IPS-20b (cell line): ENCODE data around the gene PSAPL1.

ENCODE experiments used
- H3K27ac ChIP-seq: one replicate; pipeline ENCODE4 v1.5.1; 2013; ENCODE audit warnings: low read length
- H3K27me3 ChIP-seq: 2 replicates; pipeline ENCODE4 v1.6.1; 2013; ENCODE audit warnings: mild to moderate bottlenecking, low read length, inconsistent platforms; ENCODE audit not compliant: insufficient read depth
- H3K36me3 ChIP-seq: 2 replicates; pipeline ENCODE4 v1.6.1; 2013; ENCODE audit warnings: low read depth, mild to moderate bottlenecking, inconsistent platforms, low read length, moderate library complexity; ENCODE audit not compliant: insufficient read depth
- H3K4me1 ChIP-seq: 2 replicates; pipeline ENCODE4 v1.6.1; 2013; ENCODE audit warnings: mild to moderate bottlenecking, control low read depth, inconsistent platforms, low read length, moderate library complexity; ENCODE audit not compliant: insufficient read depth
- H3K4me3 ChIP-seq: 2 replicates; pipeline ENCODE4 v1.5.1; 2013; ENCODE audit warnings: mild to moderate bottlenecking, low read length, inconsistent platforms
- H3K9ac ChIP-seq: 2 replicates; pipeline ENCODE4 v1.6.1; 2013; ENCODE audit warnings: low read depth, mild to moderate bottlenecking, inconsistent platforms, low read length, moderate library complexity
- H3K9me3 ChIP-seq: 2 replicates; pipeline ENCODE4 v1.6.1; 2013; ENCODE audit warnings: mild to moderate bottlenecking, low read depth, low read length, inconsistent platforms; ENCODE audit not compliant: insufficient read depth

PSAPL1 gene

GRCh38 chr4:7429069-7429416 lies 5.7 kb downstream of the PSAPL1 start:
- Histone ChIP-seq H3K27me3 (no peaks in the 10 kb centered on the region), H3K9me3 (no peaks in the 10 kb centered on the region), H3K4me3 (no peak overlapping the region), H3K27ac (no peak overlapping the region), H3K4me1 (peaks cover 18% of the 10 kb centered on the region; the same call in 1 of the 2 replicates), H3K36me3 (no peaks in the 10 kb centered on the region), H3K9ac (no peak overlapping the region)

DNA sequence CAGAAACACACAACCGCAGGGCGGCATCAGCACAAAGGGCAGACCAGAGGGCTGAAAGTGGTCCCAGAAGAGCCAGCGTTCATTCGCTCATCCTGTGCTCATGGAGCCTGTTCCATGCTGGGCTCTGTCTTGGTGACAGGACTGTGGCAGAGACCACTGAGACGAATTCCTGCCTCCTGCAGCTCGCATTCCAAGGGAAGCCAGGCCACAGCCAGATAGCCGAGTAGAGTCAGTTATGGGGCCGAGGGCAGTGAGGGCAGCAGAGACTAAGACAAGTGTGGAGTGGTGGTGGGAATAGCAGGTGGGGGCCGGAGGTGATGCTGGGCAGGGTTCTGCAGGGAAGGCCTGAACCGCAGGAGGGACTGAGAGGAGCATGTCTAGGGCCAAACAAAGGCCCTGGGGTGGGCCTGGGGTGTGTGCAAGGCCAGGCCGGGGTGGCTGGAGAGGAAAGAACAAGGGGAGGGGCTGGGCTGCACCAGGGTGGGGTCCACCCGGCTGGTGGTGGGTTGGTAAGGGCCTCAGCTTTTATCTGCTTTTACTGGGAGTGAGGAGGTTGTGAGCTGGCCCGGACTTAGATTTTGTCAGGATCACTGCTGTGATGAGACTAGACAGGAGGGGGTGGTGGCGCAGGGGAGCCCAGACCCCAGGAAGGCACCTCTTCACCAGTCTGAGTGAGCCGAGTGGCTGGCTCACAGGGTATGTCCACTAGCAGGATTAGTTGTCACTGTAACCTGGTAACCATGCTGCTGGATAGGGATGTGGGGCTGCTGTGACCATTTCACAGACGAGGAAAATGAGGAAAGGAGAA lies 6.3 kb downstream of the PSAPL1 start:
- Histone ChIP-seq H3K36me3 (no peaks in the 10 kb centered on the region), H3K9ac (no peak overlapping the region), H3K27ac (no peak overlapping the region), H3K9me3 (no peaks in the 10 kb centered on the region), H3K27me3 (no peaks in the 10 kb centered on the region), H3K4me1 (peaks cover 18% of the 10 kb centered on the region; the same call in 1 of the 2 replicates), H3K4me3 (no peak overlapping the region)

DNA sequence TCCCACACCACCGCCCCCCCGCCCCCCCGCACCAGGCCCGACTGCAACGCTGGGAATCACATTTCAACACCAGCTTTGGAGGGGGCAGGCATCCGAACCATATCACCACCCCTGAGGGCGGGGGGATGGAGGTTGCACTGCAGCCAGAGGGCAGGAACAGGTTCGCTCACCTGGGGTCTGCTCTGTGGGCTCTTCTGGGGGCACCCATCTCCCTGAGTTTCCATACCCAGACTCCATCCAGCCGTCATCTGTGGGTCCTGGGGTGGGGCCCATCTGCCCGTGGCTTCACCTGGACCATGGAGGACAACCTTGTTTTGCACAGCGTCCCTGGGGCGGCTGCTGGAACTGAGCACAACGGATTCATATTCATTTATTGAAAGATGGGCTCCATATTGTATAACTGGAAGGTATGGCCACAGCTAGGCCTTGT lies 6.9 kb downstream of the PSAPL1 start:
- peaks cover 18% of the 10 kb centered on the region; the same call in 1 of the 2 replicates for H3K4me1 ChIP-seq
- no peak overlapping the region for H3K27ac ChIP-seq
- H3K27me3 ChIP-seq = no peaks in the 10 kb centered on the region
- no peaks in the 10 kb centered on the region for H3K36me3 ChIP-seq
- no peak overlapping the region for H3K9ac ChIP-seq
- no peak overlapping the region for H3K4me3 ChIP-seq
- H3K9me3 ChIP-seq = no peaks in the 10 kb centered on the region

DNA sequence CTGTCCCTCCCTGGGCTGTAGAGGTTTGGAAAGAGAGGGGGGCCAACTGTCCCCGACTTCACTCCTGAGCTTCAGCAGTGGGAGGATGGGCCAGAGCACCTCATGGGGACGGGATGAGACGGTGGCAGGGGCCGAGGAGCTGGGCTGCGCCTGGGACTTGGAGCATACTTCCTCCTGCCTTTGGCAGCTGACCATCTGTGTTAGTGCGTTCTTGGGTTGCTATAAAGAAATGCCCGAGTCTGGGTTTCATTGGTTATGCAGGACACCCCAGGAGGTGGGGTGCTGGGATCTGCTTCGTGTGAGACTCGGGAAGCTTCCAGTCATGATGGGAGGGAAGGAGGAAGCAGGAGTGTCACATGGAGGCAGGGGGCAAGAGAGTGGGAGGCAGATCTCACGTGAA lies 7.4 kb downstream of the PSAPL1 start:
- Histone ChIP-seq H3K4me3 (no peak overlapping the region), H3K4me1 (peaks cover 18% of the 10 kb centered on the region; the same call in 1 of the 2 replicates), H3K27me3 (no peaks in the 10 kb centered on the region), H3K36me3 (no peaks in the 10 kb centered on the region), H3K9ac (no peak overlapping the region), H3K9me3 (no peaks in the 10 kb centered on the region), H3K27ac (no peak overlapping the region)

DNA sequence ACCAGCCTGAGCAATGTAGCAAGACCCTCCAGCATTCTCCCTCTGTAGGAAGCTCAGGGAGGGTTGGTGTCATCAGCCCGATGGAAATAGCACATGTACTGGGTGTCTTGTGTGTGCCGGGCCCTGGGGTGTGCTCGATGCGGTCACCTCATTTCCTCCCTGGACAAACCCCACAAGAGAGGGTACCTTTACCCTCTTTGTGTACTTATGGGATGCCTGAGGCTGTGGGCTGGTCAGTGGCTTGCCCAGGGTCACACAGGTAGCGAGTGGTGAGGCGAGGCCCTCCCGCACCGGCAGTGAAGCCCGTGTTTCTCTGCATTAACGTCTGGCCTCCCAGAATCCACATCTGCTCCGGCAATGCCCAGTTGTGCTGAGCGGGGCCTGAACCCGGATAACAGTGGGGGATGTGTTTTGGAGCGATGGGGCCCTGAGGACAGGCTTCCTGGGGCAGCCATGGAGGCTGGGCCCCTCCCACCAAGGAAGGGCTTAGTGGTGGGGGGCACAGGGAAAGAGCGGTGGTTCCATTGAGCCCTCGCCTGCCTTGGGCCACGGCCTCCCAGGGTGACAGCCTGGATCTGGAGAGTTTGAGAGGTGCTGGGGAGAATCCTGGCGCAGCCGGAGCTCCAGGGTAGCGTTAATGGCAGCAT lies 8.1 kb downstream of the PSAPL1 start:
- Histone ChIP-seq H3K27ac (no peak overlapping the region), H3K9ac (no peak overlapping the region), H3K27me3 (no peaks in the 10 kb centered on the region)

DNA sequence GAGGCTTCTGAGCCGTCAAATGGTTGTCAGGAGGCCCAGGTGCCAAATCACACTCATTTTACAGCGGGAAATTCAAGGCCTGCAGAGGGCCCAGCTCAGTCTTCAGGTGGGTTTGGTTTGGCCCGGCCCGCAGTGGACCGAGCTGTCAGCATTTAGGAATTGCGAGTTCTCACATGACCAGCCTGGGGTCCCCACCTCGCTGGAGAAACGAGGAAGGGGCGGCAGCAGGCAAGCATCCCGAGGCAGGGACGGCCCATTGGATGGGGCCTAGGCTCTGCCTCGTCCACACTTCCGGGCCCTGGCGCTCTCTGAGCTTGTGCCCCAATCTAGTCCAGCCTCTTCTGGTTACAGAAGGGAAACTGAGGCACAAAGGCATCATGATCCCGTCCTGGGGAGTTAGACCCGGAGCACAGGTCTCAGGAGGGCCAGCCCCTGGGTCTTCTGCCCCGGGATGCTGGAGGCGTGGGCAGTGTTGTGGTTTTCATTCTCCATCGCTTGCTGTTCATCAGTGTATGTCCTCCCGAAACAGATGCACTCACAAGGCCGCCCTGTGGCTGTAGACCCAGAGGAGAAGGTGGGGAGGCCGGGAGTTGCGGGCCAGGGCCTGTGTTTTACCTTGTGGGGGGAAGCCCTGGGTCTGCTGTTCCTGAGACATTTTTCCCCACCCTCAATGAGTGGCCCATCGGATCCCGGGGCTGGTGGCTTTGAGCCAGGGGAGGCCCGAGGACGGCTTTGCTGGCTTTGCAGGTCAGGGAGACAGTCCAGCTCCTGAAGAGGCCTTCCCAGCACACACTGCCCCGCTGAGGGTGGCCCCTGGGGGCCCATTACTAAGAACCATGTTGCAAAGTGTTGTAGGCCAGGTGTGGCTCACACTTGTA lies 8.9 kb downstream of the PSAPL1 start:
- H3K36me3 ChIP-seq = no peaks in the 10 kb centered on the region
- no peaks in the 10 kb centered on the region for H3K9me3 ChIP-seq
- no peak overlapping the region for H3K9ac ChIP-seq
- no peak overlapping the region for H3K27ac ChIP-seq
- H3K4me3 ChIP-seq = no peak overlapping the region
- no peaks in the 10 kb centered on the region for H3K27me3 ChIP-seq
- peaks cover 18% of the 10 kb centered on the region; the same call in 1 of the 2 replicates for H3K4me1 ChIP-seq

More for the DNA sequence above, 8.1 kb downstream of the PSAPL1 start:
- no peak overlapping the region for H3K4me3 ChIP-seq
- no peaks in the 10 kb centered on the region for H3K9me3 ChIP-seq
- no peaks in the 10 kb centered on the region for H3K36me3 ChIP-seq
- H3K4me1 ChIP-seq = peaks cover 18% of the 10 kb centered on the region; the same call in 1 of the 2 replicates

- peaks cover 15% of the 10 kb centered on the region; the same call in 1 of the 2 replicates for H3K4me1 ChIP-seq
These were observed 9.6 kb downstream of the PSAPL1 start for GRCh38 chr4:7425124-7425523.

GRCh38 chr4:7424553-7425111 lies 10.1 kb downstream of the PSAPL1 start:
- Histone ChIP-seq H3K27me3 (no peaks in the 10 kb centered on the region), H3K4me1 (peaks cover 12% of the 10 kb centered on the region; the same call in 1 of the 2 replicates), H3K9me3 (no peaks in the 10 kb centered on the region), H3K27ac (no peak overlapping the region), H3K36me3 (no peaks in the 10 kb centered on the region), H3K9ac (no peak overlapping the region), H3K4me3 (no peak overlapping the region)

More at GRCh38 chr4:7425124-7425523, 9.6 kb downstream of the PSAPL1 start:
- H3K27ac ChIP-seq = no peak overlapping the region
- H3K9ac ChIP-seq = no peak overlapping the region
- no peak overlapping the region for H3K4me3 ChIP-seq
- no peaks in the 10 kb centered on the region for H3K36me3 ChIP-seq
- no peaks in the 10 kb centered on the region for H3K27me3 ChIP-seq
- H3K9me3 ChIP-seq = no peaks in the 10 kb centered on the region

GRCh38 chr4:7423801-7424552 lies 10.8 kb downstream of the PSAPL1 start:
- Histone ChIP-seq H3K9ac (no peak overlapping the region), H3K4me3 (no peak overlapping the region), H3K4me1 (peaks cover 12% of the 10 kb centered on the region; the same call in 1 of the 2 replicates), H3K9me3 (no peaks in the 10 kb centered on the region), H3K27me3 (no peaks in the 10 kb centered on the region), H3K36me3 (no peaks in the 10 kb centered on the region), H3K27ac (no peak overlapping the region)

GRCh38 chr4:7423391-7423790 lies 11.3 kb downstream of the PSAPL1 start:
- H3K27ac ChIP-seq = no peak overlapping the region
- H3K4me1 ChIP-seq = peaks cover 10% of the 10 kb centered on the region; the same call in 1 of the 2 replicates
- H3K27me3 ChIP-seq = peaks cover 3% of the 10 kb centered on the region; the same call in 1 of the 2 replicates
- H3K36me3 ChIP-seq = no peaks in the 10 kb centered on the region
- H3K9me3 ChIP-seq = no peaks in the 10 kb centered on the region
- no peak overlapping the region for H3K4me3 ChIP-seq
- no peak overlapping the region for H3K9ac ChIP-seq

DNA sequence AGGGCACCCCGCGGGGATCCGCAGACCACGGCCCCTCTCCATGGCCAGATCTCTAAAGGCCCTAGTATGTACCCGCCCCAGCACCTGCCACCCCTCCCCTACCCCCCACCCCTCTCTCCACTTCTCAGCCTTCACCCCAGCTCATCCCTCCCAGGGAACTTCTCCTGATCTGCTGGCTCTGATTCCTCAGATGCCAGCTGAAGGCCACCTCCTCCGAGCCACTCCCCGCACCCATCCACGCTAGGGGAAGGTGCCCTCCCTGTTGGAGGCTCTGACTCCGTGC lies 11.9 kb downstream of the PSAPL1 start:
- Histone ChIP-seq H3K4me3 (no peak overlapping the region), H3K4me1 (peaks cover 6% of the 10 kb centered on the region; the same call in 1 of the 2 replicates), H3K36me3 (no peaks in the 10 kb centered on the region), H3K27me3 (peaks cover 9% of the 10 kb centered on the region), H3K9ac (no peak overlapping the region), H3K27ac (no peak overlapping the region), H3K9me3 (no peaks in the 10 kb centered on the region)
